Measurements from ENCODE around the gene STAMBPL1. TPM values are rescaled to one million over a fixed set of nuclear protein-coding genes. Genes with fewer than 3 reads are reported as not detected.

STAMBPL1 gene
- total RNA-seq, 1 donor from 2014 or later: 1.5 TPM

DNA sequence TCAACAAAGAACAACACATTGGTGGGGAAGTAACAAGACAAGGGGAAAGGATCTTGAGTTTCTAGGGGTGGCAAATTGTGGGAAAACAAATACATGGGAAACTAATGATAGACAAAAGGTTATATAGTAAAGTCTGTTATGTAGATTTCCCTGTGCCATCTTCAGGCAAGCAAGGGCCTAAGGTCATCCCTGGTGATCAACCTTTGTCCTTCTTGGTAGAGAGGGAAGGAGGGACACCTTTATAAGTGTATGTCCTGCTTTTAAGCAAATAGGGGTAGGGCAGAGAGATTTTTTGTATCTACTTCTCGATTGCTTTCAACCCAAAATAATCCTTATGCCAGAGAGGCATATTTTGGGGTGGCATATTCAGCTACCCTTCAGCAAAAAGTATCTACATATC, 84.3 kb downstream of the STAMBPL1 start:
- no peak overlapping the region for H3K4me3 ChIP-seq (ENCODE audit: insufficient read depth, low read depth, low read length)
- FAIRE-seq: no peak
- H3K36me3 ChIP-seq (ENCODE audit: insufficient read depth, low read length): no peaks in the 10 kb centered on the region
- no peaks in the 10 kb centered on the region for H3K4me1 ChIP-seq (ENCODE audit: insufficient read depth, low read length)
- no peak for TF ChIP-seq EZH2 (IDR thresholded peaks at IDR 0.05; ENCODE audit: insufficient read depth, low read length)
- TF ChIP-seq, protein P1, sequence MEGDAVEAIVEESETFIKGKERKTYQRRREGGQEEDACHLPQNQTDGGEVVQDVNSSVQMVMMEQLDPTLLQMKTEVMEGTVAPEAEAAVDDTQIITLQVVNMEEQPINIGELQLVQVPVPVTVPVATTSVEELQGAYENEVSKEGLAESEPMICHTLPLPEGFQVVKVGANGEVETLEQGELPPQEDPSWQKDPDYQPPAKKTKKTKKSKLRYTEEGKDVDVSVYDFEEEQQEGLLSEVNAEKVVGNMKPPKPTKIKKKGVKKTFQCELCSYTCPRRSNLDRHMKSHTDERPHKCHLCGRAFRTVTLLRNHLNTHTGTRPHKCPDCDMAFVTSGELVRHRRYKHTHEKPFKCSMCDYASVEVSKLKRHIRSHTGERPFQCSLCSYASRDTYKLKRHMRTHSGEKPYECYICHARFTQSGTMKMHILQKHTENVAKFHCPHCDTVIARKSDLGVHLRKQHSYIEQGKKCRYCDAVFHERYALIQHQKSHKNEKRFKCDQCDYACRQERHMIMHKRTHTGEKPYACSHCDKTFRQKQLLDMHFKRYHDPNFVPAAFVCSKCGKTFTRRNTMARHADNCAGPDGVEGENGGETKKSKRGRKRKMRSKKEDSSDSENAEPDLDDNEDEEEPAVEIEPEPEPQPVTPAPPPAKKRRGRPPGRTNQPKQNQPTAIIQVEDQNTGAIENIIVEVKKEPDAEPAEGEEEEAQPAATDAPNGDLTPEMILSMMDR (IDR thresholded peaks at IDR 0.05; ENCODE audit: insufficient read depth, low read depth, low read length): no peak
- H3K9me3 Mint-ChIP-seq (ENCODE audit: unreplicated experiment): no peaks in the 10 kb centered on the region
- no peak overlapping the region for H3K27ac Mint-ChIP-seq (ENCODE audit: unreplicated experiment)
- H3K4me2 ChIP-seq (ENCODE audit: low read length): no peak overlapping the region
- no peak overlapping the region for H3K27ac ChIP-seq (ENCODE audit: low read depth, low read length)
- H3K4me3 Mint-ChIP-seq (ENCODE audit: unreplicated experiment): no peak overlapping the region
- no peaks in the 10 kb centered on the region for H3K27me3 Mint-ChIP-seq (ENCODE audit: low read depth, unreplicated experiment)
- H3K36me3 Mint-ChIP-seq (ENCODE audit: low read depth, unreplicated experiment): peaks cover 4% of the 10 kb centered on the region
- H4K20me1 ChIP-seq (ENCODE audit: insufficient read depth, low read length): no peaks in the 10 kb centered on the region
- H3K79me2 ChIP-seq (ENCODE audit: insufficient read depth, low read length): no peaks in the 10 kb centered on the region
- H3K27me3 ChIP-seq (ENCODE audit: insufficient read depth, low read length): no peaks in the 10 kb centered on the region
- no peaks in the 10 kb centered on the region for H3K9me3 ChIP-seq (ENCODE audit: insufficient read depth, low read depth, low read length)
- peaks cover 17% of the 10 kb centered on the region for H3K4me1 Mint-ChIP-seq (ENCODE audit: low read depth, unreplicated experiment)
- H2AFZ ChIP-seq (ENCODE audit: low read depth, low read length): no peak overlapping the region
- DNase-seq (ENCODE audit: low read depth): no peak
- no peak overlapping the region for H3K9ac ChIP-seq (ENCODE audit: low read length)

DNA sequence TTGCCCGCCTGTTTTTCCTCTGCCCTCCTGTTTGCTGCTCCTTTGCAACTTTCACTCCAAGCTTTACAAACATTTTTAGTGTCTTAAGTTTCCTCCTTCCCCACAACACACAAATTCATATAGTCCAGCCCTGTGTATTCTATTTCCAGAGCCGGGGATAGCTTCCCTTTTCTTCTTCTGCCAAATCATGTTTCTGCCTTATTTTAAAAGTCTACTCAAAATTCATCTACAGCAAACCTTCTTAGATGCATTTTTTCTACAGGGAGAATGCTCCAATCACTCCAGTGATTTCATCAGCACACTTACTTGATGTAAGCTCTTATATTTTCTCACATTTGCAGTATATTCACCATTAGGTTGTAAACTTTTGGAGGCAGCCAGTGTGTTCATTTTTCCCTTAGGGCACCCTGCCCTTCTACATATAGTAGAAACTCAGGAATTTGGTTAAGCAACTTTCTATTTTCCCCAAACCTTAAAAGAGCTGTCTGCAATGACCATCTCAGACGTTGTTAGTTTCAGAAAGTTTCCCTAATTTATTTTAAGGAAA, 84.9 kb downstream of the STAMBPL1 start:
- Histone ChIP-seq H3K9me3 (ENCODE audit: insufficient read depth, low read depth, low read length) (no peaks in the 10 kb centered on the region), H3K4me1 (ENCODE audit: insufficient read depth, low read length) (no peaks in the 10 kb centered on the region), H3K9ac (ENCODE audit: low read length) (no peak overlapping the region), H2AFZ (ENCODE audit: low read depth, low read length) (no peak overlapping the region), H3K36me3 (ENCODE audit: insufficient read depth, low read length) (no peaks in the 10 kb centered on the region), H3K27me3 (ENCODE audit: insufficient read depth, low read length) (no peaks in the 10 kb centered on the region), H3K79me2 (ENCODE audit: insufficient read depth, low read length) (no peaks in the 10 kb centered on the region), H4K20me1 (ENCODE audit: insufficient read depth, low read length) (no peaks in the 10 kb centered on the region), H3K4me3 (ENCODE audit: insufficient read depth, low read depth, low read length) (no peak overlapping the region), H3K27ac (ENCODE audit: low read depth, low read length) (no peak overlapping the region), H3K4me2 (ENCODE audit: low read length) (no peak overlapping the region)
- Mint-ChIP-seq H3K9me3 (ENCODE audit: unreplicated experiment) (no peaks in the 10 kb centered on the region), H3K4me3 (ENCODE audit: unreplicated experiment) (no peak overlapping the region), H3K27ac (ENCODE audit: unreplicated experiment) (peak overlapping the region; percentile 27), H3K36me3 (ENCODE audit: low read depth, unreplicated experiment) (peaks cover 4% of the 10 kb centered on the region), H3K27me3 (ENCODE audit: low read depth, unreplicated experiment) (no peaks in the 10 kb centered on the region), H3K4me1 (ENCODE audit: low read depth, unreplicated experiment) (peaks cover 17% of the 10 kb centered on the region)
- TF ChIP-seq EZH2 (IDR thresholded peaks at IDR 0.05; ENCODE audit: insufficient read depth, low read length): no peak
- TF ChIP-seq, protein P1 (IDR thresholded peaks at IDR 0.05; ENCODE audit: insufficient read depth, low read depth, low read length): no peak
- DNase-seq (ENCODE audit: low read depth) (no peak), FAIRE-seq (no peak)

DNA sequence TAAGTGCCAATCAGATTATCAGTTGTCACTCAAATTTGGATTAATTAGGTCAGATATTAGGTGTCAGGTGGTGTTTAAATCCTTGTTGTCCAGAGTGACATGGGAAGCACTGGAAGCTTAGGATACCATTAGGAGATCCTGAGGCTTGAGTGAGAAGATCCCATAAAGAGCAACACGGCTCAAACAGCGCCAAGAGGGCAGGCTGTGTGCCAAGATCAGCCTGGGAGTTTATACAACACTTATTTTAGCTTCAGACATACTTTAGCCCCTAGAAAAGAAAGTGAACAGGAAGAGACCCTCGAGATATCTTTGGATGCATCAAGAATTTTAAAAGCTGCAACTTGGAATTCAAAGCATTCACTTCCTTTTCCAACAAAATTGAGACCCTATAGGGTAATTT, 86.8 kb downstream of the STAMBPL1 start:
- H3K4me3 ChIP-seq (ENCODE audit: insufficient read depth, low read depth, low read length): no peak overlapping the region
- H3K4me2 ChIP-seq (ENCODE audit: low read length): no peak overlapping the region
- H2AFZ ChIP-seq (ENCODE audit: low read depth, low read length): no peak overlapping the region
- no peaks in the 10 kb centered on the region for H3K27me3 ChIP-seq (ENCODE audit: insufficient read depth, low read length)
- H3K36me3 ChIP-seq (ENCODE audit: insufficient read depth, low read length): no peaks in the 10 kb centered on the region
- no peaks in the 10 kb centered on the region for H4K20me1 ChIP-seq (ENCODE audit: insufficient read depth, low read length)
- no peaks in the 10 kb centered on the region for H3K4me1 ChIP-seq (ENCODE audit: insufficient read depth, low read length)
- DNase-seq (ENCODE audit: low read depth): no peak
- H3K27ac ChIP-seq (ENCODE audit: low read depth, low read length): no peak overlapping the region
- H3K27me3 Mint-ChIP-seq (ENCODE audit: low read depth, unreplicated experiment): no peaks in the 10 kb centered on the region
- no peak for TF ChIP-seq EZH2 (IDR thresholded peaks at IDR 0.05; ENCODE audit: insufficient read depth, low read length)
- TF ChIP-seq, protein P1 (IDR thresholded peaks at IDR 0.05; ENCODE audit: insufficient read depth, low read depth, low read length): no peak
- H3K9me3 Mint-ChIP-seq (ENCODE audit: unreplicated experiment): no peaks in the 10 kb centered on the region
- peaks cover 14% of the 10 kb centered on the region for H3K4me1 Mint-ChIP-seq (ENCODE audit: low read depth, unreplicated experiment)
- H3K79me2 ChIP-seq (ENCODE audit: insufficient read depth, low read length): no peaks in the 10 kb centered on the region
- no peak for FAIRE-seq
- peaks cover 2% of the 10 kb centered on the region for H3K36me3 Mint-ChIP-seq (ENCODE audit: low read depth, unreplicated experiment)
- H3K9me3 ChIP-seq (ENCODE audit: insufficient read depth, low read depth, low read length): no peaks in the 10 kb centered on the region
- H3K9ac ChIP-seq (ENCODE audit: low read length): no peak overlapping the region
- no peak overlapping the region for H3K4me3 Mint-ChIP-seq (ENCODE audit: unreplicated experiment)
- H3K27ac Mint-ChIP-seq (ENCODE audit: unreplicated experiment): no peak overlapping the region

Data from astrocyte (in vitro differentiated cells and primary cell).